Measurements from ENCODE around the gene ADAM8.

Gene ADAM8

DNA sequence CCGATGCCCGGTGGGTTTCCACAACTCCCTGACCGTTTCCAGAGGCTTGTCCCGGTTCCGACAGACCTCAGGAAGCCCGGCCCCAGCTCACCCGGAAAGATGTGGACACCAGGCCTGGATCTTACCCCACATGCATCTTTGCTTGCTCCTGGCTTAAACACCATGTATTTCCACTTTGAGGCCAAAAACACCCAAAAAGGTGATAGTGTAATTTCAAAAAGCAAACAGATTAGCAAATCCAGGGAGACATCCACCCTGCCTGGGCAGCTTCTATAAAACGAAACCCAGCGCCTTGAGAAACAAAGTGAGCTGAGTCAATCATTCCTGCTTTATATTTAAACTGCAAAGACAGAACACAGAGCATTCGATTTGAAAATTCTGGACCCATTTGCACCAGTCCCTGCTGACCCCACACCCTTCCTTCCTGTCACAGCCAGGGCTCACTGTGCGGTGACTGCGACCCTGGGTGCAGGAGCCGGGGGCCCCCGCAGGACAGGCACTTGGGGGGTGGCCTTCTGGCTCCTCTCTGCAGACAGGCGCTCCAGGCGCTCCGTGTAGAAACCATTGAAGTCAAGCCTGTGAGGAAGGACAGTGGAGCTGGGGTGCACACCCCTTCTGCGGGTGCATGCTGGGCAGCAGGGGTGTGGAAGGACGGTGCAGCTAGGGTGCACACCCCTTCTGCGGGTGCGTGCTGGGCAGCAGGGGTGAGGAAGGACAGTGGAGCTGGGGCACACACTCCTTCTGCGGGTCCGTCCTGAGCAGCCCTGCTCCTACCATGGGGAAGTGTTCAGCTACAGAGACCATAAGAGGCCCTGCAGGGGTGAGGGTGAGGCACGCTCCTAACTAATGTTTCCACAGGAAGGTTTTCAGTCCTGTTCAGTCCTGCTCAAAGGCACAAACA lies 2.9 kb upstream of the ADAM8 start:
- TF ChIP-seq, protein P1, sequence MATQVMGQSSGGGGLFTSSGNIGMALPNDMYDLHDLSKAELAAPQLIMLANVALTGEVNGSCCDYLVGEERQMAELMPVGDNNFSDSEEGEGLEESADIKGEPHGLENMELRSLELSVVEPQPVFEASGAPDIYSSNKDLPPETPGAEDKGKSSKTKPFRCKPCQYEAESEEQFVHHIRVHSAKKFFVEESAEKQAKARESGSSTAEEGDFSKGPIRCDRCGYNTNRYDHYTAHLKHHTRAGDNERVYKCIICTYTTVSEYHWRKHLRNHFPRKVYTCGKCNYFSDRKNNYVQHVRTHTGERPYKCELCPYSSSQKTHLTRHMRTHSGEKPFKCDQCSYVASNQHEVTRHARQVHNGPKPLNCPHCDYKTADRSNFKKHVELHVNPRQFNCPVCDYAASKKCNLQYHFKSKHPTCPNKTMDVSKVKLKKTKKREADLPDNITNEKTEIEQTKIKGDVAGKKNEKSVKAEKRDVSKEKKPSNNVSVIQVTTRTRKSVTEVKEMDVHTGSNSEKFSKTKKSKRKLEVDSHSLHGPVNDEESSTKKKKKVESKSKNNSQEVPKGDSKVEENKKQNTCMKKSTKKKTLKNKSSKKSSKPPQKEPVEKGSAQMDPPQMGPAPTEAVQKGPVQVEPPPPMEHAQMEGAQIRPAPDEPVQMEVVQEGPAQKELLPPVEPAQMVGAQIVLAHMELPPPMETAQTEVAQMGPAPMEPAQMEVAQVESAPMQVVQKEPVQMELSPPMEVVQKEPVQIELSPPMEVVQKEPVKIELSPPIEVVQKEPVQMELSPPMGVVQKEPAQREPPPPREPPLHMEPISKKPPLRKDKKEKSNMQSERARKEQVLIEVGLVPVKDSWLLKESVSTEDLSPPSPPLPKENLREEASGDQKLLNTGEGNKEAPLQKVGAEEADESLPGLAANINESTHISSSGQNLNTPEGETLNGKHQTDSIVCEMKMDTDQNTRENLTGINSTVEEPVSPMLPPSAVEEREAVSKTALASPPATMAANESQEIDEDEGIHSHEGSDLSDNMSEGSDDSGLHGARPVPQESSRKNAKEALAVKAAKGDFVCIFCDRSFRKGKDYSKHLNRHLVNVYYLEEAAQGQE (IDR thresholded peaks at IDR 0.05; ENCODE audit: low read depth), result no peak
- TF ChIP-seq, protein P2, sequence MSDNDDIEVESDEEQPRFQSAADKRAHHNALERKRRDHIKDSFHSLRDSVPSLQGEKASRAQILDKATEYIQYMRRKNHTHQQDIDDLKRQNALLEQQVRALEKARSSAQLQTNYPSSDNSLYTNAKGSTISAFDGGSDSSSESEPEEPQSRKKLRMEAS (IDR thresholded peaks at IDR 0.05), result no peak
- TF ChIP-seq, protein P3, sequence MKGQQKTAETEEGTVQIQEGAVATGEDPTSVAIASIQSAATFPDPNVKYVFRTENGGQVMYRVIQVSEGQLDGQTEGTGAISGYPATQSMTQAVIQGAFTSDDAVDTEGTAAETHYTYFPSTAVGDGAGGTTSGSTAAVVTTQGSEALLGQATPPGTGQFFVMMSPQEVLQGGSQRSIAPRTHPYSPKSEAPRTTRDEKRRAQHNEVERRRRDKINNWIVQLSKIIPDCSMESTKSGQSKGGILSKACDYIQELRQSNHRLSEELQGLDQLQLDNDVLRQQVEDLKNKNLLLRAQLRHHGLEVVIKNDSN (IDR thresholded peaks at IDR 0.05), result no peak
- TF ChIP-seq CREB1 (IDR thresholded peaks at IDR 0.05; ENCODE audit: low read depth) (no peak), EGR1 (IDR thresholded peaks at IDR 0.05) (no peak), FOXM1 (IDR thresholded peaks at IDR 0.05; ENCODE audit: borderline replicate concordance, low read depth) (no peak), TAF1 (IDR thresholded peaks at IDR 0.05; ENCODE audit: low read depth) (no peak), TEAD4 (IDR thresholded peaks at IDR 0.05) (no peak)

DNA sequence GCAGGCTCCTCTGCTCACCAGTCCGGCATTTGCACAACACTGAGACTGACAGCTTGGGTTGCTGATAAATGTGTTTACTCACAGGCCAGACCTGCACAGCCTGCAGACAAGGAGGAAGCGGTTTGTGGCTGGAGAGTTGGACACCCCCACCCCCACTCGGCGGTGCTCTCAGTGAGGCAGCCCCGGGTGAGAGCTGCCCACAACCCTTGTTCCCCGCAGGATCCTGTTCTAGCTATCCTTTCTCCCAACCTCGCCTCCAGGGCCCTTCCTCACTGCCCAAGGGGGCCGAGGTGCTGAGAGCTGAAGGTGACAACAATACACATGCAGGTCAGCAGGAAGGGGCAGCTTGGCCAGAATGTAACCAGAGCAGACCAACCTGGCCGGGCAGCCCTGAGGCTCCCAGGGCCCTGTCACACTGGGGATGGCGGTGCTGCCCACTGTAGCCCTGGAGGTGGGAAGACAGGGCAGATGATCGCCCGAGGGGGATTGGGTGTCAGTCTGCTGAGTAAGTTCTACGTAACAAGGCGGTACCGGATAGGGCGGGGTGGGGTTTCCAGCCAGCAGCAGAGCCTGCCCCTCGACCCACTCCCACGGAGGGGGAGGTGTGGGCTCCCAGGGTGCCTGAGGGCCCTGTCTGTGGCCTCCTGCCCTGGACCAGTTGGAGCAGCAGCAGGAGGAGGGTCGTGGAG lies 2.1 kb upstream of the ADAM8 start:
- TF ChIP-seq TAF1 (IDR thresholded peaks at IDR 0.05; ENCODE audit: low read depth) (no peak), NFIC (IDR thresholded peaks at IDR 0.05) (no peak), TEAD4 (IDR thresholded peaks at IDR 0.05) (no peak), EP300 (IDR thresholded peaks at IDR 0.05; ENCODE audit: borderline replicate concordance) (no peak), FOXM1 (IDR thresholded peaks at IDR 0.05; ENCODE audit: borderline replicate concordance, low read depth) (no peak), ZBTB7A (IDR thresholded peaks at IDR 0.05; ENCODE audit: low read depth) (no peak), TCF12 (IDR thresholded peaks at IDR 0.05; ENCODE audit: low read depth) (no peak), CEBPB (IDR thresholded peaks at IDR 0.05) (no peak)
- TF ChIP-seq, protein P1 (IDR thresholded peaks at IDR 0.05; ENCODE audit: low read depth), result no peak

DNA sequence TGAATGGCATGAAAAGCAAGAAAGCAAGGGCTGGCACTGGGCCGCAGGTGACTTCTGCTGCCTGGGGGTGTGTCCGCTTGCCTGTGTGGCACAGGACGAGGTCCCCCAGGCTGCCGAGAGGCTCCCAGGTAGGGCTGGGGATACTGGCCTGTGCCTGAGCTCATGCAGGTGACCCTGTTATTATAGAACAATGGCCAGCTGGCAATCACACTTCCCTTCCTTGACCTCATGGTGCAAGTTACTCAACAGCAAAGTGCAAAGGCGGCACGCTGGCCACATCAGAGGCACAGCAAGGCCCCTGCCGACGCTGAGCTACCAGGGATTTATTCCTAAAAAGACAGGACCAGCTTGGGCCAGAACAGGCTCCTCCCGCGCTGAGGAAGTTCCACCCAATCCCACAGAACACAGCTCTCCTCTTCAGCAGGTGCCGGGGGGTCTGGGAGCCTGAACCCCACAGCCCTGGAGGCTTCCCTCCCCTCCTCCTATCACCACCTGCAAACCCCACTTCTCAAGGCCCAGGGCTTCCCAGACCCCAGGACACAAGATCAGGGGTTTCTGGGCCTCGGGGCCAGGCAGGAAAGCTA lies 1.4 kb upstream of the ADAM8 start:
- TF ChIP-seq CEBPB (IDR thresholded peaks at IDR 0.05), result no peak
- no peak for TF ChIP-seq EGR1 (IDR thresholded peaks at IDR 0.05)
- TF ChIP-seq, protein P3 (IDR thresholded peaks at IDR 0.05), result no peak
- no peak for TF ChIP-seq CREB1 (IDR thresholded peaks at IDR 0.05; ENCODE audit: low read depth)
- TF ChIP-seq, protein P2 (IDR thresholded peaks at IDR 0.05), result no peak

DNA sequence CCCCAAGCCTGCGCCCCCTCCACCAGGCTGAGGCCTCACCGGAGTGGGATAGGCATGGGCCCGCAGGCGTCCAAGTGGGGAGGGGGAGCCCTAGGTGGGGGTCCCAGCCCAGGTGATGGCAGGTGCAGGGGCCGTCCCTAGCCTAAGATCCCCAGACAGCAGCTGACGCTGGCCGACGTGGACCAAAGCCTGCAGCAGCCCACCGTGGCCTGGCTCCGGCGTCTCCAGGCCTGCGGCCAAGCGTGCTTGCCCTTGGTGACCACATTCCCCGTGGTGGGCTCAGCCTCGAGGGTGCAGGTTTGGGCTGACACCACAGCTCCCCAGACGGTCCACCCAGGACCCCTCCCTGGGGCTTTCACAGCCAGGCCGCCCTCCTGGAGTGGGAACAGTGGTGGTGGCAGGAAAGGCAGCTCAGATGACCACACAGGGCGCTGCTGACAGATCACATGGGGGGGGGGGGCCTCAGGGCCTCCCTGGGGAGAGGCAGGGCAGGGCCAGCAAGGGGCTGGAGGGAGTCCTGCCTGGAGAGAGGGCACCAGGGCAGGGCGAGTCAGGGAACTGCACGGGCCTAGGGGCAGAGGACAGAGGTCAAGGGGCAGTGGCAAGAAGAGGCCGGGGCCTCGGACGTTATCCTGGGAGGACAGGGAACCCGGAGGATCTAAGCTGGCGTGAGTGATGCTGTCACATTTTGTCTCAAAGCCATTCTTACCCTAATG lies 767 bp upstream of the ADAM8 start:
- TF ChIP-seq YY1 (IDR thresholded peaks at IDR 0.05; ENCODE audit: low read depth) (no peak), RAD21 (IDR thresholded peaks at IDR 0.05; ENCODE audit: low read depth) (no peak), TEAD4 (IDR thresholded peaks at IDR 0.05) (no peak), TAF1 (IDR thresholded peaks at IDR 0.05; ENCODE audit: low read depth) (no peak), EGR1 (IDR thresholded peaks at IDR 0.05) (no peak), FOXM1 (IDR thresholded peaks at IDR 0.05; ENCODE audit: borderline replicate concordance, low read depth) (no peak), EP300 (IDR thresholded peaks at IDR 0.05; ENCODE audit: borderline replicate concordance) (no peak), NFIC (IDR thresholded peaks at IDR 0.05) (no peak)
- TF ChIP-seq, protein P3 (IDR thresholded peaks at IDR 0.05), result no peak
- TF ChIP-seq, protein P2 (IDR thresholded peaks at IDR 0.05), result no peak

All from Ishikawa (cell line).